Glutamatergic neuron (in vitro differentiated cells): ENCODE results near the gene RBFOX1. TPM values are rescaled to one million over a fixed set of nuclear protein-coding genes. Genes with fewer than 3 reads are reported as not detected.

ENCODE experiments used
- DNase-seq: peaks from one replicate; pipeline ENCODE4 v3.0.0; 2022
- H3K27ac Mint-ChIP-seq: one replicate; pipeline ENCODE4 v1.8.0; 2020; ENCODE audit warnings: mild to moderate bottlenecking, mixed read lengths, inconsistent platforms; ENCODE audit not compliant: unreplicated experiment
- H3K27me3 Mint-ChIP-seq: one replicate; pipeline ENCODE4 v1.8.0; 2020; ENCODE audit warnings: mild to moderate bottlenecking, moderate library complexity, mixed read lengths, inconsistent platforms; ENCODE audit not compliant: unreplicated experiment
- H3K36me3 Mint-ChIP-seq: one replicate; pipeline ENCODE4 v1.8.0; 2020; ENCODE audit warnings: mild to moderate bottlenecking, mixed read lengths, inconsistent platforms; ENCODE audit not compliant: unreplicated experiment
- H3K4me1 Mint-ChIP-seq: one replicate; pipeline ENCODE4 v1.8.0; 2020; ENCODE audit warnings: mild to moderate bottlenecking, low read depth, mixed read lengths, inconsistent platforms; ENCODE audit not compliant: unreplicated experiment
- H3K4me3 Mint-ChIP-seq: one replicate; pipeline ENCODE4 v1.8.0; 2020; ENCODE audit warnings: mild to moderate bottlenecking, mixed read lengths, inconsistent platforms; ENCODE audit not compliant: unreplicated experiment
- H3K9me3 Mint-ChIP-seq: one replicate; pipeline ENCODE4 v1.8.0; 2020; ENCODE audit warnings: mild to moderate bottlenecking, moderate library complexity, mixed read lengths, inconsistent platforms; ENCODE audit not compliant: unreplicated experiment
- CTCF ChIP-seq: fragments of 200-600 bp; sonication (generic); IDR thresholded peaks from one replicate; pipeline ENCODE4 v1.5.0; 2021; ENCODE audit not compliant: partially characterized antibody, unreplicated experiment
- total RNA-seq: library from RNA; stranded (reverse); fragmentation: NEBNext Ultra II Directional; extraction: Animal tissue kit (Norgen Biotek cat#: 25700); gene quantifications from one replicate; pipeline ENCODE4 v1.2.1, GENCODE V29; 2021; ENCODE audit not compliant: unreplicated experiment

RBFOX1 gene
- total RNA-seq, 1 donor from 2014 or later = 30.5 TPM

GRCh38 chr16:7748522-7748921 lies 415.9 kb downstream of the RBFOX1 start:
- H3K9me3 Mint-ChIP-seq = peaks cover 8% of the 10 kb centered on the region
- no peaks in the 10 kb centered on the region for H3K36me3 Mint-ChIP-seq

DNA sequence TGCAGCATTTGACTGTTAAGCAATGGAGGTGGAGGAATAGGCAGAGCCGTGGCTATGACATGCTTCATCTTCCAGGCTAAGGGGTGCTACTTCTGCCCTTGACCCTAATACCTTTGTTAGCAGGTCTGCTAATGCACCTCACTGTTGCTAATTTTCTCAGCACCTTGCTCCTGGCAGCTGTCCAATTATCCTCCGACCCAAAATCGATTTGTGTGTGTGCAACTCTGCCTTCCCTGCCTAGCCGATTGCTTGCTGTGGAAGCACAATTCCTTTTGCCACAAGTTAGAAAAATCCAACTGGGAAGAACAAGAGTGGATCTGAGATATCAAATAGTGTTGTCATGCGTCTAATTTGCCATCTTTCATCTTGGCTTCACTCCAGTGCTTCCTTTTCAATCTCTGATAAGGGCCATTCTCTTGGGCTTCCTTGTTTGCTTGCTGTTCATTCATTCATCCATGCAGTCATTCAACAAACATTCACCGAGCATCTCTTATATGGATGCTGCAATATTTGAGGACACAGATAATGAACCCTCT lies 422.8 kb downstream of the RBFOX1 start:
- no peak overlapping the region for H3K27ac Mint-ChIP-seq
- no peak for DNase-seq
- H3K27me3 Mint-ChIP-seq = peaks cover 6% of the 10 kb centered on the region

More at GRCh38 chr16:7748522-7748921, 415.9 kb downstream of the RBFOX1 start:
- Mint-ChIP-seq H3K4me3 (no peak overlapping the region), H3K27ac (no peak overlapping the region), H3K4me1 (peaks cover 2% of the 10 kb centered on the region), H3K27me3 (no peaks in the 10 kb centered on the region)
- TF ChIP-seq CTCF = no peak
- no peak for DNase-seq

More for the DNA sequence above, 422.8 kb downstream of the RBFOX1 start:
- no peak overlapping the region for H3K4me3 Mint-ChIP-seq
- no peaks in the 10 kb centered on the region for H3K36me3 Mint-ChIP-seq
- H3K4me1 Mint-ChIP-seq = no peaks in the 10 kb centered on the region
- H3K9me3 Mint-ChIP-seq = no peaks in the 10 kb centered on the region
- no peak for TF ChIP-seq CTCF
